ENCODE data around the gene DNAAF5. TPM values are rescaled to one million over a fixed set of nuclear protein-coding genes. Genes with fewer than 3 reads are reported as not detected.

The DNAAF5 gene
- polyA plus RNA-seq (ENCODE audit: insufficient read length in 4 of 4) = 10 to 100 TPM; 29.6 to 37.9 (median 33.2) TPM

- peak in 3 of 4 donors; percentile 61 to 63 (median 63) for DNase-seq (ENCODE audit: low read depth in 4 of 4, low spot score in 3 of 4)
Measured at GRCh38 chr7:726084-726853, at the start of gene DNAAF5. TSS of gene DNAAF5 (plus strand) at chr7:726699. CDS start at chr7:726721, 22 bp downstream.

GRCh38 chr7:676972-677385 lies 49.5 kb upstream of the DNAAF5 start:
- DNase-seq (ENCODE audit: low read depth in 4 of 4, low spot score in 3 of 4) = no peak

- DNase-seq (ENCODE audit: low read depth in 4 of 4, low spot score in 3 of 4) = no peak
Measured at GRCh38 chr7:680411-681127, 45.9 kb upstream of the DNAAF5 start.

GRCh38 chr7:681551-682307 lies 44.8 kb upstream of the DNAAF5 start:
- DNase-seq (ENCODE audit: low read depth in 4 of 4, low spot score in 3 of 4) = no peak

- no peak for DNase-seq (ENCODE audit: low read depth in 4 of 4, low spot score in 3 of 4)
Measured at GRCh38 chr7:682810-683209, 43.7 kb upstream of the DNAAF5 start.

- no peak for DNase-seq (ENCODE audit: low read depth in 4 of 4, low spot score in 3 of 4)
Measured at GRCh38 chr7:683526-684205, 42.8 kb upstream of the DNAAF5 start.

- no peak for DNase-seq (ENCODE audit: low read depth in 4 of 4, low spot score in 3 of 4)
Measured at GRCh38 chr7:684416-684815, 42.1 kb upstream of the DNAAF5 start.

- DNase-seq (ENCODE audit: low read depth in 4 of 4, low spot score in 3 of 4) = no peak
Measured at GRCh38 chr7:685540-685939, 41.0 kb upstream of the DNAAF5 start.

GRCh38 chr7:690478-691360 lies 35.8 kb upstream of the DNAAF5 start:
- no peak for DNase-seq (ENCODE audit: low read depth in 4 of 4, low spot score in 3 of 4)

GRCh38 chr7:691361-692045 lies 35.0 kb upstream of the DNAAF5 start:
- DNase-seq (ENCODE audit: low read depth in 4 of 4, low spot score in 3 of 4) = no peak

GRCh38 chr7:693280-693679 lies 33.2 kb upstream of the DNAAF5 start:
- no peak for DNase-seq (ENCODE audit: low read depth in 4 of 4, low spot score in 3 of 4)

GRCh38 chr7:696426-696811 lies 30.1 kb upstream of the DNAAF5 start:
- no peak for DNase-seq (ENCODE audit: low read depth in 4 of 4, low spot score in 3 of 4)

GRCh38 chr7:696812-697551 lies 29.5 kb upstream of the DNAAF5 start:
- no peak for DNase-seq (ENCODE audit: low read depth in 4 of 4, low spot score in 3 of 4)

GRCh38 chr7:698515-699475 lies 27.7 kb upstream of the DNAAF5 start:
- DNase-seq (ENCODE audit: low read depth in 4 of 4, low spot score in 3 of 4) = no peak

- no peak for DNase-seq (ENCODE audit: low read depth in 4 of 4, low spot score in 3 of 4)
Measured at GRCh38 chr7:699476-700170, 26.9 kb upstream of the DNAAF5 start.

- DNase-seq (ENCODE audit: low read depth in 4 of 4, low spot score in 3 of 4) = no peak
Measured at GRCh38 chr7:701086-701671, 25.3 kb upstream of the DNAAF5 start.

Data from right renal pelvis (tissue), 4 donors.